GM20000 (cell line): Measurements from ENCODE around the gene MAP3K14.

Source experiments
- DNase-seq: peaks from one replicate; pipeline ENCODE4 v3.0.0; 2012; ENCODE audit warnings: low spot score
- TF ChIP-seq, protein P1 (sequence below): IDR thresholded peaks from 2 replicates; pipeline ENCODE4 v1.5.1; 2012; ENCODE audit warnings: mild to moderate bottlenecking, control low read depth; ENCODE audit errors: extremely low read depth, missing control alignments

MAP3K14 gene

DNA sequence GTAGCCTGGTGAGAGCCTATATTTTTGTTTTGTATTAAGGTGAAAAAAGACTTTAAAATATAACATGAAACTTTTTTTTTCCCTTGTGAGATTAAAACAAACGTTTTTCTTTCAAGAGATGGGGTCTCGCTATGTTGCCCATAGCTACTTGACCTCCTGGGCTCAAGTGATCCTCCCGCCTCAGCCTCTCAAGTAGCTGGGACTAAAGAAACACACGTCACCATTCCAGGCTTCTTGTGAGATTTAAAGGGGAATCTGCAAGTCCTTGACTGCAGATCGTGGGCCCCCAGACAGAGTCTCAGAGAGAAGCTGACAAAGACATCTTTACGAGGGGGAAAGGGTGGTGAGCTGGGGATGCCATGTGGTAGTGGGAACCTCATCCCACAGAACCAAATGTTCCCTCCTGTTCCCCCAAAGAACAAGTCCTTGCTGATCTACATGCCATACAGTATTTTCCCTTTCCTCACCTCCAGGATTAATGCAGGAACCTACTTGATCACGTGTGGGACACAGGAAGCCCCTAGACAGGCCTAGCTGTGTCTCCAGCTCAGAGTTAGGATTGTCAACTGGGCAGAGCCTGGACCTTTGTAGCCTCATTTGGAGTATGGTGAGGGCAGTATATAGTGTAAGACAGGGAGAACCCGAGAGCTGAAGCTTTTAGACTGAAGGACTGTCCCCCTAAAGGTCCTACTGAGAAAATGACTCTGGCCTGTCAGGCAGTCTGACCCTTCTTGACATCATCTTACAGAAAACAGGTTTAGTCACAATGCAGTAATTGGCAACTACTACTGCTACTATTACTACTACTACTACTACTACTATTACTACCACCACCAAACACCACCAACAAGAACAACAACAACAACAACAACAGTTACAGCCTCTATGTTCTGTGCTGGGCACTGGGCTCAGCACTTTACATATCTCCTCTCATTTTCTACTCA, 4.1 kb downstream of the MAP3K14 start:
- no peak for DNase-seq
- TF ChIP-seq, protein P1, sequence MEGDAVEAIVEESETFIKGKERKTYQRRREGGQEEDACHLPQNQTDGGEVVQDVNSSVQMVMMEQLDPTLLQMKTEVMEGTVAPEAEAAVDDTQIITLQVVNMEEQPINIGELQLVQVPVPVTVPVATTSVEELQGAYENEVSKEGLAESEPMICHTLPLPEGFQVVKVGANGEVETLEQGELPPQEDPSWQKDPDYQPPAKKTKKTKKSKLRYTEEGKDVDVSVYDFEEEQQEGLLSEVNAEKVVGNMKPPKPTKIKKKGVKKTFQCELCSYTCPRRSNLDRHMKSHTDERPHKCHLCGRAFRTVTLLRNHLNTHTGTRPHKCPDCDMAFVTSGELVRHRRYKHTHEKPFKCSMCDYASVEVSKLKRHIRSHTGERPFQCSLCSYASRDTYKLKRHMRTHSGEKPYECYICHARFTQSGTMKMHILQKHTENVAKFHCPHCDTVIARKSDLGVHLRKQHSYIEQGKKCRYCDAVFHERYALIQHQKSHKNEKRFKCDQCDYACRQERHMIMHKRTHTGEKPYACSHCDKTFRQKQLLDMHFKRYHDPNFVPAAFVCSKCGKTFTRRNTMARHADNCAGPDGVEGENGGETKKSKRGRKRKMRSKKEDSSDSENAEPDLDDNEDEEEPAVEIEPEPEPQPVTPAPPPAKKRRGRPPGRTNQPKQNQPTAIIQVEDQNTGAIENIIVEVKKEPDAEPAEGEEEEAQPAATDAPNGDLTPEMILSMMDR: no peak

DNA sequence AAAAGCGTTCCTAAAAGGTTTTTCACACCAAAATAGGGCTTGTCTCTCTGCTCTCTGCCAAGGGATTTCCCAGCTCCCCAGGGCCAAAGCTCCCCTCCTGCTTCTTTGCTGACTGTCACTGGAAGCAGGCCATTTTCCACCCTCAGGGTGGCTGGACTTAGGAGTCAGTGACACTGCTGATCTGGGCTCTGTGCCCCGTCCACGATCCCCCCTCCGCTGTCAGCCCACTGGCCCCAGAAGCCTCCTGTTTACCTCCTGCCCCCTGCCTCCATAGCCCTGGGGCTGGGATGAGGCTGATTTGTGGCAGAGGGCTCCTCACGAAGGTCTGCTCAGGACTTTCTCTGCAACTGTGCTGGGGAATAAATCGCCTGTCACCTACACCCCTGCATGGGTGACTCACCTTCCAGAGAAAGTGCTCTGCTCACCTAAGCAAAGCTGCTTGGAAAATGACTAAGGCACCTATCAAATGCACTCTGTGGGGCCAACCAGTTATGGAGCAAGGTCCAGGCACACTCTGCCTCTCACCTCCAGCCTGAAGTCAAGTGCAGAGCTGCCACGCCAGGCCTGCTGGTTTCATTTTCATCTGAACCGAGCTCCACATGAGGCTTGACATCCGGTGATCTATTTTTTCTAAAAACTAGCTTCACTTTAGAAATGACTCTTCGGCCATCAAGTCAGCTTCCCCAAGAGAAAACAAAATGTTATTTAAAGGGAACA, 4.9 kb downstream of the MAP3K14 start:
- TF ChIP-seq, protein P1: no peak
- peak; percentile 76 for DNase-seq

DNA sequence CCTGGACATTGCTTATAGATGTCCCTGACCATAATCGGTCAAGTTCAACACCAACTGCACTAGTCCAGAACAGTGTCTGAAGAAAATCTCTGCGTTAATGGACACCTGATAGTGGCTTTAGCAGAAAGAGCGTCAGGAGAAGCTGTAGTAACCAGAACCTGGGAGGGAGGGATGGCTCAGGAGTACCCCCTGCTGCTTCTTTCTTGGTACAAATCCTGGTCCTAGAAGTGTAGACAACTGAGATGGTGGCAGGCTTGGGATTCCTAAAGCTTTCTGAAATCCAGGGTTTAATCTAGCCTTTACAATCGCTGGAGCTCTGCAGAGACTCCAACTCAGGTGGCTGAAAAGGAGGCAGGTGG, 5.4 kb downstream of the MAP3K14 start:
- no peak for DNase-seq

DNA sequence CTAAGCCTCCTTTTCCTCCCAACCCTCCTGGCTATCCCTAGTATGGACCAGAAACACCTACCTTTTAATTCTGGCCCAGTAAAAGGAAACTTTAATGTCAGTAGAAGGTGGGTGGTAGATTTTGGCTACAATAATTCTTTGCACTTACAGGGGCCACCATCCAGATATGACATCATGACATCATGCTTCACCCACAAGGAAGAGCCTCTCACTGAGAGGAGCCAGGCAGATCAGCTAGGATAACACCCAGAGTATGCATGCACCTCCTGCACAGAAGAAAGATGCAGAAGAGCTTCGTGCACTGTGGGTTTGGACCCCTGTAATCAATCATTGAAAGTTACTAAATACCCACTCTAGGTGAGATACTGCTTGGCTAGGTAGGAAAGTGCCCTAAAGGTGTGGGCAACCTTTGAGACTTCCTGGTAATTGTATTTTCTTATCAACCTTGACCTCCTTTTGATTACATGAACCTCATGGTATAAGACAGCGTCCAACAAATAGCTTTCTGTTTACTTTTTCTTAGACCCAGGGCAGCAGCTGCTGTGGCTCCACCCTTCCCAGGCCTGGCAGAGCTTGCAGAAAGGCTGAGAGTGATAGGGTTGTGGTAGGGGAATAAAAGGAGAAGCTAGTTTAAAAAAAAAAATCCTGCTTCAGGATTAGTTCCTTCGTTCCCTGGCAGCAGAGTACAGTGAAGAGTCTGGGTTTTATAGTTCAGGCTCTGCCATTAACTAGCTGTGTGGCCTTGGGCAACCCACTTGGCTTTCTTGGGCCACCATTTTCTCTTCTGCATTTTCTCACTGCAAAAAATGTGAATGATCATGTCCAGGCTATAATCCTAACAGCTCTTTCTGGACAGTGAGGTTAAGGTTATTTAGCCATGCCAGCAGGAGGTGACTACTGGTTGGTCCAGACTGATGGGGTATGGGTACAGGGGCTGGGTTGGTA, 6.2 kb downstream of the MAP3K14 start:
- TF ChIP-seq, protein P1: no peak
- DNase-seq: no peak

More for the DNA sequence above, 5.4 kb downstream of the MAP3K14 start:
- TF ChIP-seq, protein P1: no peak

DNA sequence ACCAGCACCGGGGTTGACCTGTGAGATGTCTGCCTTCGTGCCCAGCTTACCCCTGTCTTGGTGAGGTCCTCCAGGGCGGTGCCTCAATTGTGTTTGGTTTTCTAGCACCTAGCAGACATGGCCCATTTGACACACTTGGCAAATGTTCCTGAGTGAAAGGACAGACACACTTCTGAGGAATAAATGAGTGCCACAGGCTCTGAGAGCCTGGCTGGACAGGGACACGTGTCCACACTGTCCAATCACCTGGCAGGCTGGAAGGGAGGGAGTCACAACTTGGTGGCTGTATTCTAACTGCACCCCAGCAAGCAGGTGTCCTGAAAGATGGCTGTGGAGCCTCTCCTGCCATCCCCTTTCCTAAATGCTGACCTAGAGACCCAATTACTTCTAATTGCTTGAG, 7.4 kb downstream of the MAP3K14 start:
- DNase-seq: no peak
- TF ChIP-seq, protein P1: no peak

DNA sequence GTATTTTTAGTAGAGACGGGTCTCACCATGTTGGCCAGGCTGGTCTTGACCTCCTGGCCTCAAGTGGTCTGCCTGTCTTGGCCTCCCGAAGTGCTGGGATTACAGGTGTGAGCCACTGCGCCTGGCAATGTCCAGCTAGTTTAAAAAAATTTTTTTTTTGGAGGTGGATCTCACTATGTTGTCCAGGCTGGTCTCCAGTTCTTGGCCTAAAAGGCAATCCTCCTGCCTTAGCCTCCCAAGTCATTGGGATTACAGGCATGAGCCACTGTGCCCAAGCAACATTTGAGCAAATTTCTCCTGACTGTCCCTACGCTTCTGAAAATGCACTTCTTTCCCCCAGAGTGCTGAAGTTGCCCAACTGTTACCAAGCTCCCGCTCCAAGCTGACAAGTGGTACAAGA, 8.0 kb downstream of the MAP3K14 start:
- TF ChIP-seq, protein P1: no peak
- DNase-seq: no peak

DNA sequence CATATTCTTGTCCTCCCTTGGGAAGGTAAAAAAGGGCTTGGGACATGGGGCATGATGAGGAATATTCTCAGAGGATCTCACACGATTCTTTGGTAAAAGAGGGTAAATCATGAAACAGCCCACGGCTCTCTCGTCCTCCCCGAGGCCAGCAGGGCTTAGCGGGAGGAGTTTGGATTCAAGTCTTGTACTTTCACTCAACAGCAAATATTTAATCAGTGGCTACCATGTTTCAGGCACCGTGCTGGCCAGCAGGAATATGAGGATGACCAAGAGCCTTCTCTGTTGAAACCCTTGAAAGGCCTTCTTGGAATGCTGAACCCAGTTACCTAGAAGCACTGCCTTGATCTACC, 8.8 kb downstream of the MAP3K14 start:
- DNase-seq: no peak
- TF ChIP-seq, protein P1: no peak
